DMS114 treated with DMSO at 0.1 percent for 48 hours (cell line): ENCODE measurements around the gene DNAH14.
A peak's percentile ranks its signal among the peaks of the same experiment; 100 is the strongest.
"Not testable (repeated sequence)": the region's sequence is repeated elsewhere in the genome, so short reads cannot be mapped to it uniquely, and the experiment has no call there.

Experiments
- DNase-seq: peaks from one replicate; lab custom pipeline; 2025; ENCODE audit not compliant: unreplicated experiment; lab: John Stamatoyannopoulos, UW

DNAH14 gene

DNA sequence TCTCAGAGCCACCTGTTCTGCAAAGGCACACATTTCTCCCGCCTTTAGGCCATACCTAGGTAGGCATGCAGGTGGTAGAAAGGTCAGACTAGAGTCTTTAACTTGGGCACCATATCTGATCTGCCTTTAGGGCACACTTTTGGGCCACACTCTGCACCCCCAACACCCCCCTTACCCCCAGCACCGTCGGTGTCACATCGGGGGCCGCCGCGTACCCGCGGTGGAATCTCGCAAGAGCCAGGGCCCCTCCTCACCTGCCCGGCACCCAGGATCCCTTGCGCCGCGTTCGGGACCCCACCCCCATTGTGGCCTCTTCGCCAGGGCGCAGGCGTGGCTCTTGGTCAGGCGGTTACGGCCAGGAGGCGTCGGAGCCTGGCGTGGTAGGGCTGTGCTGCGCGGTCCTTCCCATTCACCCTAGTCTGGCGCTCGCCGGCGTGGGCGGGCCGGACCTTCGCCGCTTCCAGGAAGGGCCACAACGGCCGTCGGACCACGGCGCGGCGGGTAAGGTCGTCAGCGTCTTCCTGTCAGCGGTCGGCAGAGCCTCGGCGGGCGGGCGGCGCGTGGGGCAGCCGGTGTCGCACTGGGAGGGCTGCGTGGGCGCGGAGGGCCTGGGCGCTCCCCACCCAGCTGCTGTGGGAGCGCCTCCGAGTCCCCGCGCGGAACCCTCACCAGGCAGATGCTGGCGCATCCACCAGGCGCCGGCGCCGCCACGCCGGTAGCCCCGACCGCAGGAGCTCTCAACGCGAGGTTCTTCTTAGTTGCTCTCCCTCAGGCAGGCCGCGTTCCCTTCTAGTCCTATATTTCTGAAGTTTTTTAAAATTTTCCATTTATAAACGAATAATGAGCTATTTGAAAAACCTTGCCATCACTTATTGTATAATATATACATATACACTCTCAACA is at the start of gene DNAH14:
Gene DNAH14 (plus strand): TSS at position 341 of the 903 bp plus-strand sequence. CDS start 23,028 bp downstream, outside the sequence.
- peak; percentile 52 for DNase-seq

GRCh38 chr1:224880593-224881307 is 48.7 kb upstream of the DNAH14 start:
- no peak for DNase-seq

- not testable (repeated sequence) for DNase-seq
Observed at GRCh38 chr1:224881308-224881692, 48.2 kb upstream of the DNAH14 start.

- DNase-seq = no peak
Observed at GRCh38 chr1:224881762-224882211, 47.7 kb upstream of the DNAH14 start.

GRCh38 chr1:224882264-224882663 is 47.2 kb upstream of the DNAH14 start:
- no peak for DNase-seq

- no peak for DNase-seq
Observed at GRCh38 chr1:224883091-224883490, 46.4 kb upstream of the DNAH14 start.

DNA sequence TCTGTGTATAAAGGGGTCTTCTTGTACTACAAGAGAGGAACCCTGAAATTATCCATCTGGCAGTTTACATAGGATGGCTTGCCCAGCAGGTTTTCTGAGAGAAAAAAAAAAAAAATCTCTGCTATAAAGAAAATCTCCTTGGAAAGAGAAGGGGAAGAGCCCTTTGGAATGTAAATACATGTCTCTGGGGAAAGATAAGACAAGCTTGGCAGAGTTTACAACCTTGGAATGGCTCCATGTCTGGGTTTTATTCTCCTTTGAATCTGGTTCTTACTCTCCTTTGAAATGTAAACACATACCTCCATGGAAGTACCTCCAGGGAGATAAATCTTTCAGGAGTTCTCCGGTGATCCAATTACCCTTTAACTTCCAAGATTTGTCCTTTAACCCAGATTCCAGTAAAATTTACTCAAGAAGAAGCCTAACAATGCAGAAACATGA is 45.1 kb upstream of the DNAH14 start:
- DNase-seq = no peak

- DNase-seq = not testable (repeated sequence)
Observed at GRCh38 chr1:224885376-224885775, 44.1 kb upstream of the DNAH14 start.

DNA sequence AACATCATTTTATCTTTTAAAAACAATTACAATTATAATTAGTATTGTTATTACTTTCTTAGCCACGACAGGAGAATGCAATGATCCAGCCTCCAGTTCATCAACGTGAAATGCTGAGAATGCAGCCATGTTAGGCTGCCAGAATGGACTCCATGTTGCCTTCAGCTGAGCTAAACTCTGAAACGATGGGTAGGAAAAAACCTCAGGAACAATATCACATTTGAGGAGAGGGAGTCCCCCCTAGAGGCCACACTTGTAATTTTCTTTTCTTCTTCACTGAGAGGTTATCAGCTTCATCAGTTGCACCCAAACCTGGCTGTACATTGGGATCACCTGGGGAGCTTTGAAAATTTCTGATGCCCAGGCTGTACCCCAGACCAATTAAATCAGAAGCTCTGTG is 34.6 kb upstream of the DNAH14 start:
- no peak for DNase-seq

DNA sequence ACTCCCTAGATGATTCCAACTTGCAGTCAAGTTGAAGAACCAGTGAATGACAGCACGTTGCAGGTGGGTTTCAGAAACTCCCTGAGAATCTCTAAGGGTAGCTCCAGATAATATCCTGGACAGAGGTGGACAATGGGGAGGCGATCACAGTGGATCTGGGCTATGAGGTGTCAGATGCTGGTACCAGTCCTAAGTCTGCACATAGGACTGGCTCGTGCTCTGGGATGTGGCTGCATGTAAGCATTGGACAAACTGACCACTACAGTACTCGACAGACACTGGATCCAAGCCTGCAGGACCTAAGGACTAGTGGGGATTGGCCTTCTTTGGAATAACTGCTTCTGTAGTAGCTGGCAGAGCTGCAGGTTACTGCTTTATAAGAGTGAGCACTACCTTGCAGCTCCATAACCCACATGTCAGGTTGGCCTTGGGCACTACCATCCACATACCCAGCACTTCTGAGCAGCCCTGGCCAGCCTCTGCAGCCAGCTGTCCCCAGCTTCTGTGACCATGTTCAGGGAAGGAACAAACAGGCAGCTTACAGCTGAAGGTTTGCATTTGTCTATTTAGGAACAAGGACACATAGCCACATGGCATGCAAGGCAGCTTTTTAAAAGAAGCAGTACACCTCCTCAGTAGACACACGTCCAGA is 33.2 kb upstream of the DNAH14 start:
- no peak for DNase-seq

DNA sequence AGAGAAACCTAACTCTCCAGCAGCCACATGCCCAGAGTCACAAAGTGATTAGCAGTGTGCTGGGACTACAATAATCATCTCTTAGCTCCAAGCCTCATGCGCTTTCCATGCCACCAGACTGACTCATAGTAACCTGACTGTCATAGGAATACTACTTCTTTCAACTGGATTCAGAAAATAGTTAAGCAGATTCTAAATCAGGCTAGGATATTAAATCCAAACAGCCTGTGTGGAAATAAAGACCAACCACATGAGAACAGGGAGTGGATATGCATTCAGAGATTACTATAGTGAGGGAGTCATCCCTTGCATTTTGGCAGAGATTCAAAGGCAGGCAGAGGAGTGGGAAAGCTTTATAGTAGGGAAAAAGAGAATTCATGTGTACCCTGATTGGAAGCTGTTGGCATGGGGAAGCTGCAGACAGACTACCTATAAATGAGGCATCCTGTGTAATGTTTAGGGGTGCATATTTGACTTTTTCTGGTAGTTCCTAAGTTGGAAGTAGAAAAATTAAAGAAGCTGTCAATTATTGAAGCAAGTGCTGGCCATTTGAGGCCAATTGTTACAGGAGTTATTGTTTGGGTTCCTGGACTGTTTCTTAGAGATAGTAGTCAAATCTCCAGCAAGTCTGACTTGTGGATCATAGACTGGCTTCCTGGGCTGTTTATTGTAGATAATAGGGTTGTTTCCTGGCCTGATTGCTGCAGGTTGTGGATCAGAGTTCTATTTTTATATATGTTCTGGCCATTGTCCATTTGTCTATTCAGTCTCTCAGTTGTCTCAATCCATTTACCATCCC is 31.7 kb upstream of the DNAH14 start:
- DNase-seq = no peak

DNA sequence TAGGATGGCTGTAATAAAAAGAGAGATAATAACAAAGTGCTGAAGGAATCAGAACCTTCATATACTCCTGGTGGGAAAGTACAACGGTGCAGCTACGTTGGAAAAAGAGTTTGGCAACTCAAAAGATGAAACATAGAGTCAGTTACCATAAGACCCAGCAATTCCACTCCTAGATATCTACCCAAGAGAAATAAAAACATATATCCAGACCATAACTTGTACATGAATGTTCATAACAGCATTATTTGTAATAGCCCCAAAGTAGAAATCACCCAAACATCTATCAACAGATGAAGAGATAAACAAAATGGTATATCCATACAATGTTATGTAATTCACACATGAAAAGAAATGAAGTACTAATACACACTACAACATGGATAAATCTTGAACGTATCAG is 30.5 kb upstream of the DNAH14 start:
- no peak for DNase-seq

- no peak for DNase-seq
Observed at GRCh38 chr1:224900062-224900630, 29.3 kb upstream of the DNAH14 start.

DNA sequence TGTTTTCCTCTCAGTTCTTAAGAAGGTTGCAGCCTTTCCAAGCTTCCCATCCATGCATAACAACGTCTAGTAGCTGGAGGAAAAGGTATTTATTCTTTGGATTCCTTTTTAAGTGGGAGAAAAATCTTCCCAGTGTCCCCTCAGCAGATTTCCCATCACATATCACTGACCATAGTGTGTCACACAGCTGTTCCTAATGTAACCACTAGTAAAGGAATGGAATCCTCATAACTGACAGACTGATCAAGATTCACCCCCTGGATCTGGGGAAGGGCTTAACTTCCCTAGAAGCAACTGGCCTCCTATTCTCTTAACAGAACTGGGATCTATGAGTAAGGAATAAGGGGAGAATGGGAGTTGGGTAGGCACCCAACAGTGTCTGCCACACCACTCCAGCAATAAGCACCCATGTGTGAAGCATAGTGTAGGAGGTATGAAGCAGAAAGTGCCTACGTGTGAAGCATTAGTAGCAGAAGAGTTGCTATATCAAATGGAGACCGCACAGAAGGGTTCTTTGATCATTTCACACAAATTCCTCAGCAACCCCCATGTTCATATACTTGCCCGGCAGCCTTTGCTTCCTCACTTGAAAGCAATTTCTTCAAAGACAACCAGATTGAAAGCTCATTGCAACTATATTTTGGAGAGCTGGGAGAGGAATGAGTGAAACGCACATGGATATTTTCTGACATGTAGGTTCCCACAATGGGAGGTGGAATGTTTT is 28.2 kb upstream of the DNAH14 start:
- no peak for DNase-seq

DNA sequence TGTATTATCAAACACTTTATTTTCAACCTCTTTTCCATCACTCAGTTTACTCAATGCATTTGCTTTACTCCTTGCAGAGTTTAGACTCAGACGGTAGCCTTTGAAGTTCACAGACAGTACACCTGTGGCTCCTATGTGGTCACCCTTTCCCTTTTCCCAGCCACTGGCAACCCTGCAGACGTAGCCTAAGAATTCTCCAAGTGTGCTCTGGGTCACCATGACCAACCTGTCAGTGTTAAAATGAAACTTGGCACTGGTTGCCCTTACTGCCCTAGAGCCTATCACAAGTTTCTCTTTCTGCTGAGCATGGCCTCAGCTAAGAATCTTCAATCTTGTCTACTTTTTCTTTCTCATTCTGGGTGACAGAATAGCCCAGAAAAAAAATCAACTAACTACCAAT is 25.5 kb upstream of the DNAH14 start:
- DNase-seq = no peak

DNA sequence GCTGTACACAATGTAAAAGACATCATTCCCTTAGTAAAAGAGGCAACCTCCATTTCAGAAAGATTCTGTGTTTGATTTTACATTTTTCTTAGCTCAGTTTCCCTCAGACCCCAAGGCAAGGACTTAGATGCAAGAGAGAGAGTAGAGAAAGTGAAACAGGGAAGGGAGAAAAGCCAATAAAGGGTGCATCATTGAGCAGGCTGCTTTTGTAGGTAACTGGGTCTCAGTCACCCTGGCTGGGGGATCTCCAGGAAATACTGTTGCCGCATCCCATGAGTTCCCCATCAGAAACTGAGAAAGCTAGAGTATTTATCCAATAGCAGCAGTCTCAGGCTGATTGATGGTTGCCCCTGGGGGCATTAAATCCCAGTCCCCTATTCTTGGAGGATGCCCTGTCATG is 23.1 kb upstream of the DNAH14 start:
- no peak for DNase-seq

- no peak for DNase-seq
Observed at GRCh38 chr1:224911217-224911616, 18.3 kb upstream of the DNAH14 start.

DNA sequence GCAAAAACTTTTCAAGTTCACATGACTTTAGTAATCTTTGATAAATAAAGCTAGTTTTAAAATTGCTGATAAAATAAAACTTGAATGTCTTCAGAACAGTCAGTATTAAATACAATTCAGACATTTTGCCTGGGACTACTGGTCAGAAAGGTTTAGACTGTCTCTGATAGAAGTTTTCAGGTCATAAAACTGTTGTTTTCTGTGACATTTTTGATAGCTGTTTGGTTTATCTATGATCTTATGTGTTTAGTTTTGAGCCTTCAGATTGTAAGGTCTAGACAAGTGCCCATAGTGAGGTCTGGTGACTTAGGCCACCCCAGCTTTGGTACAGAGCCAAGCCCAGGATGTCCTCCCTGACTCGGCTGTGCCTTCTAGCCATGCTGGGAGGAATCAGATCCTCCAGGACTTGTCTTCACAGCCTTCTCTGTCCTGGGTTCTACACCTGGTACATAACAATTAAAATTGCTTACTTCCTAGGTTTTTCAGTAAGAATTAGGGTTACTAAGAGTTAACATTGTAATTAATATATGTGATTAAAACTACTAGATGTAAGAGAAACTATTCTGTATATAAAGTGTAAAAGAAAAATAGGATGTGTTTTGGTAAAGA is 15.1 kb upstream of the DNAH14 start:
- no peak for DNase-seq

DNA sequence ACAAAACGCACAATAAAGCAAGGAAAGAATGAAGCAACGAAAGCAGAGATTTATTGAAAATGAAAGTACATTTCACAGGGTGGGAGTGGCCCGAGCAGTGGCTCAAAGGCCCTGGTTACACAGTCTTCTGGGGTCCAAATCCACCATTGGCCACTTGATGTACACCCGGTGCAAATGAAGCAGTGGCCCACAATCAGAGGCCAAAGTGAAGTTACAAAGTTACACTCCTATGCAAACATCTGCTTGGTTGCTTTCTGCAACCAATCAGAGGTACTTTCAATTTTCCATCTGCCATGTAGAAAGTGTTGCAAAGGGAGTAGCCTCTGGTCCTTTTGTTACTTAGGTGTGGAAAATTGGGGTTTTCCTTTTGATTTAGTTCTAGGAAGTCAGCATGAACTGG is 10.0 kb upstream of the DNAH14 start:
- no peak for DNase-seq
